Right lobe of liver (tissue), 6 donors: ENCODE data around the gene ATG101. TPM values are rescaled to one million over a fixed set of nuclear protein-coding genes. Genes with fewer than 3 reads are reported as not detected.

Experiments
- ATAC-seq, 4 donors: fragments of 200-7000 bp; cut with Tn5 transposase; one replicate each; pipeline ENCODE4 v1.9.1; 2020; ENCODE audit warnings: mild to moderate bottlenecking in 4 of 4, moderate library complexity in 4 of 4
- DNase-seq, 3 donors: peaks; one replicate each; pipeline ENCODE4 v3.0.0-alpha.2; 2020
- H3K27ac ChIP-seq, 3 donors: fragments of 200-600 bp; one replicate each; pipeline ENCODE4 v1.8.0; 2022
- H3K27me3 ChIP-seq, 2 donors: fragments of 200-600 bp; one replicate each; pipeline ENCODE4 v1.8.0; 2022
- H3K36me3 ChIP-seq, 4 donors: fragments of 200-600 bp; sonication (generic) in 1 of 4; one replicate each; pipeline versions ENCODE4 v1.5.1 to v1.8.0; 2017 to 2022; ENCODE audit warnings: control low read depth in 1 of 4
- H3K4me1 ChIP-seq, 4 donors: fragments of 200-600 bp; sonication (generic) in 1 of 4; one replicate each; pipeline versions ENCODE4 v1.5.1 to v1.8.0; 2017 to 2022; ENCODE audit warnings: control low read depth in 1 of 4
- H3K4me3 ChIP-seq, 3 donors: fragments of 200-600 bp; one replicate each; pipeline ENCODE4 v1.8.0; 2022
- H3K9me3 ChIP-seq, 4 donors: fragments of 200-600 bp; sonication (generic) in 1 of 4; one replicate each; pipeline versions ENCODE4 v1.5.1 to v1.8.0; 2017 to 2022; ENCODE audit warnings: control low read depth in 1 of 4
- CTCF ChIP-seq, 4 donors: fragments of 200-600 bp in 3 of 4; fragments of 450-650 bp in 1 of 4; IDR thresholded peaks; one replicate each; pipeline versions ENCODE4 v1.5.1 to v1.8.0; 2016 to 2022; ENCODE audit warnings: antibody characterized with exemption in 4 of 4, mild to moderate bottlenecking in 2 of 4
- POLR2A ChIP-seq: fragments of 450-650 bp; IDR thresholded peaks from one replicate; pipeline ENCODE4 v1.6.1; 2017; ENCODE audit warnings: antibody characterized with exemption, mild to moderate bottlenecking
- WGBS: methylation state at CpG from one replicate; pipeline ENCODE4 v1.1.6; 2018; ENCODE audit warnings: low coverage, low lambda C conversion rate; ENCODE audit not compliant: insufficient coverage; ENCODE audit errors: missing lambda C conversion rate; 5-methylcytosine and 5-hydroxymethylcytosine counted together
- intact Hi-C, 2 donors: fragments of 100-400 bp; cut with DNase I; formaldehyde crosslinking; loops; one replicate each; pipeline versions ENCODE4 v1.11.2 to v1.14.1; 2022
- total RNA-seq, 6 experiments: library from RNA; depleted of rRNA in 2 of 6; stranded (reverse); fragments of >200 nt in 2 of 6; fragmentation: NEBNext Ultra II Directional in 3 of 6; extraction: Animal tissue kit (Norgen Biotek cat#: 25700) in 3 of 6; gene quantifications; one replicate each; pipeline versions ENCODE4 v1.1.0 to v1.2.4, GENCODE V29; 2016 to 2023
- donor health status: DM: no; HTN: yes; CAD: no.
- donor health status: DM: no; HTN: no; CAD: no.
- donor health status: DM: no; HTN: no; CAD: no.
- donor health status: DM: no; HTN: yes; CAD: no.
- donor health status: DM: no; HTN: yes; CAD: no.

The ATG101 gene
- total RNA-seq, 6 experiments from 2014 or later, result 17.4 to 29.7 (median 21.0) TPM

- Histone ChIP-seq H3K27ac (no peak overlapping the region), H3K4me3 (no peak overlapping the region), H3K9me3 (no peaks in the 10 kb centered on the region), H3K36me3 (no peaks in the 10 kb centered on the region), H3K27me3 (no peaks in the 10 kb centered on the region), H3K4me1 (peaks cover 0 to 34% (median 12%) of the 10 kb centered on the region in 4 donors)
- ATAC-seq (no peak), DNase-seq (no peak)
- 0% methylated on average over 2 of the region's 2 CpGs for WGBS
- TF ChIP-seq POLR2A, result no peak
- TF ChIP-seq CTCF (IDR thresholded peaks at IDR 0.05), result peak in 2 of 4 donors; percentile 2 to 3
- intact Hi-C loops, result loop anchor here in 1 of 2 donors (5.0 kb wide), 2 partner anchors 39 to 56 kb away; no protein-coding TSS in a partner anchor
These were observed 13.8 kb downstream of the ATG101 start for GRCh38 chr12:52083638-52083996.

GRCh38 chr12:52084491-52085231 is 14.9 kb downstream of the ATG101 start:
- H3K27me3 ChIP-seq, result no peaks in the 10 kb centered on the region
- H3K4me3 ChIP-seq, result no peak overlapping the region
- no peak for ATAC-seq
- WGBS, result 72% methylated on average over 8 of the region's 9 CpGs
- TF ChIP-seq CTCF (IDR thresholded peaks at IDR 0.05) (no peak), POLR2A (no peak)
- no peaks in the 10 kb centered on the region for H3K36me3 ChIP-seq
- H3K9me3 ChIP-seq, result no peaks in the 10 kb centered on the region
- intact Hi-C loops, result loop anchor here in 1 of 2 donors (5.0 kb wide), 2 partner anchors 38 to 57 kb away; no protein-coding TSS in a partner anchor
- H3K4me1 ChIP-seq, result peaks cover 0 to 34% (median 12%) of the 10 kb centered on the region in 4 donors
- no peak overlapping the region for H3K27ac ChIP-seq
- DNase-seq, result no peak

GRCh38 chr12:52085682-52086180 is 16.0 kb downstream of the ATG101 start:
- Histone ChIP-seq H3K4me1 (peaks cover 0 to 26% (median 11%) of the 10 kb centered on the region in 4 donors), H3K36me3 (no peaks in the 10 kb centered on the region), H3K9me3 (no peaks in the 10 kb centered on the region), H3K27ac (no peak overlapping the region), H3K4me3 (no peak overlapping the region), H3K27me3 (no peaks in the 10 kb centered on the region)
- ATAC-seq (no peak), DNase-seq (peak in 1 of 3 donors; percentile 19)
- 90% methylated on average over 5 of the region's 6 CpGs for WGBS
- TF ChIP-seq CTCF (IDR thresholded peaks at IDR 0.05) (no peak), POLR2A (no peak)
- intact Hi-C loops, result no loop called here

- H3K4me3 ChIP-seq, result no peak overlapping the region
- peaks cover 0 to 19% (median 7%) of the 10 kb centered on the region in 4 donors for H3K4me1 ChIP-seq
- intact Hi-C loops, result no loop called here
- H3K36me3 ChIP-seq, result no peaks in the 10 kb centered on the region
- TF ChIP-seq CTCF (IDR thresholded peaks at IDR 0.05), result no peak
- no peak for TF ChIP-seq POLR2A
- DNase-seq (peak in 1 of 3 donors; percentile 46), ATAC-seq (peak in 2 of 4 donors; percentile 4 to 15)
- 32% methylated on average over 4 of the region's 9 CpGs for WGBS
- no peak overlapping the region for H3K27ac ChIP-seq
- no peaks in the 10 kb centered on the region for H3K27me3 ChIP-seq
- H3K9me3 ChIP-seq, result no peaks in the 10 kb centered on the region
These were observed 16.6 kb downstream of the ATG101 start for GRCh38 chr12:52086366-52086765.
